ENCODE data around the gene EFNA1. TPM values are rescaled to one million over a fixed set of nuclear protein-coding genes. Genes with fewer than 3 reads are reported as not detected.
A peak's percentile ranks its signal among the peaks of the same experiment; 100 is the strongest.

Gene EFNA1
- total and polyA plus RNA-seq, 2 of the 13 experiments (the other 11 are each of a cell fraction or from before 2014, with no cell fraction given) = 81.8 to 874 TPM

DNA sequence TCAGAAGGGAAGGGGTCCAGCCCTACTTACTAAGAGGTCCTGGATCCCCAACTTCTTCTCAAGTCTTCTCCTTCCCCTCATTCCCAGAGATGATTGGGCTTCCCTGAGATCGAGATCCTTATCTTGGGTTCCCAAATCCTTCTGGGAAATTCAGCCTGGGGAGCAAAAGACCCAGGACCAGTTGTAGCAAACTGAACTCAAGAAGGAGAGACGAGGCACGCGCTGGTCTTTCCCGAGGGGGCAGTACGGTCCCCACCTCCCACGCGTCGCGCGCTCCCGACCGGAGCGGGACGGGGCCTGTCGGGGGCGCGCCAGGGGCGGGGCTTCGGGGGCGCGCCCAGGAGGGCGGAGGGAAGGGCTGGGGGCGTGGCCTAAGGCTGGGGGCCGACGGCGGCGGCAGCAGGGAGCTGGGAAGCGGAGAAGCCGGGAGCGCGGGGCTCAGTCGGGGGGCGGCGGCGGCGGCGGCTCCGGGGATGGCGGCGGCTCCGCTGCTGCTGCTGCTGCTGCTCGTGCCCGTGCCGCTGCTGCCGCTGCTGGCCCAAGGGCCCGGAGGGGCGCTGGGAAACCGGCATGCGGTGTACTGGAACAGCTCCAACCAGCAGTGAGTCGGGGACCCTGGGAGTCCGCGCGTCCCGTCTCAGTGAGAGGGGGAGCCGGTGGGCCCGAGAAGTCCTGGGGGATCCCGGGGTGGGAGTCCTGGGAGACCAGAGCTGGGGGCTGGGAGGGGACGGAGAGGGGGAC is 49.0 kb upstream of the EFNA1 start, which contains the start of gene EFNA3 (continued):
- TF ChIP-seq, protein P1, sequence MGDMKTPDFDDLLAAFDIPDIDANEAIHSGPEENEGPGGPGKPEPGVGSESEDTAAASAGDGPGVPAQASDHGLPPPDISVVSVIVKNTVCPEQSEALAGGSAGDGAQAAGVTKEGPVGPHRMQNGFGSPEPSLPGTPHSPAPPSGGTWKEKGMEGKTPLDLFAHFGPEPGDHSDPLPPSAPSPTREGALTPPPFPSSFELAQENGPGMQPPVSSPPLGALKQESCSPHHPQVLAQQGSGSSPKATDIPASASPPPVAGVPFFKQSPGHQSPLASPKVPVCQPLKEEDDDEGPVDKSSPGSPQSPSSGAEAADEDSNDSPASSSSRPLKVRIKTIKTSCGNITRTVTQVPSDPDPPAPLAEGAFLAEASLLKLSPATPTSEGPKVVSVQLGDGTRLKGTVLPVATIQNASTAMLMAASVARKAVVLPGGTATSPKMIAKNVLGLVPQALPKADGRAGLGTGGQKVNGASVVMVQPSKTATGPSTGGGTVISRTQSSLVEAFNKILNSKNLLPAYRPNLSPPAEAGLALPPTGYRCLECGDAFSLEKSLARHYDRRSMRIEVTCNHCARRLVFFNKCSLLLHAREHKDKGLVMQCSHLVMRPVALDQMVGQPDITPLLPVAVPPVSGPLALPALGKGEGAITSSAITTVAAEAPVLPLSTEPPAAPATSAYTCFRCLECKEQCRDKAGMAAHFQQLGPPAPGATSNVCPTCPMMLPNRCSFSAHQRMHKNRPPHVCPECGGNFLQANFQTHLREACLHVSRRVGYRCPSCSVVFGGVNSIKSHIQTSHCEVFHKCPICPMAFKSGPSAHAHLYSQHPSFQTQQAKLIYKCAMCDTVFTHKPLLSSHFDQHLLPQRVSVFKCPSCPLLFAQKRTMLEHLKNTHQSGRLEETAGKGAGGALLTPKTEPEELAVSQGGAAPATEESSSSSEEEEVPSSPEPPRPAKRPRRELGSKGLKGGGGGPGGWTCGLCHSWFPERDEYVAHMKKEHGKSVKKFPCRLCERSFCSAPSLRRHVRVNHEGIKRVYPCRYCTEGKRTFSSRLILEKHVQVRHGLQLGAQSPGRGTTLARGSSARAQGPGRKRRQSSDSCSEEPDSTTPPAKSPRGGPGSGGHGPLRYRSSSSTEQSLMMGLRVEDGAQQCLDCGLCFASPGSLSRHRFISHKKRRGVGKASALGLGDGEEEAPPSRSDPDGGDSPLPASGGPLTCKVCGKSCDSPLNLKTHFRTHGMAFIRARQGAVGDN (CRISPR knock-in tag; IDR thresholded peaks at IDR 0.05) = peak; percentile 35; the same call in 1 of the 2 replicates
- TF ChIP-seq TRIM24 (CRISPR knock-in tag; IDR thresholded peaks at IDR 0.05) (no peak), HNRNPLL (IDR thresholded peaks at IDR 0.05; ENCODE audit: low read depth, low read length, poor library complexity, severe bottlenecking) (no peak), SP1 (IDR thresholded peaks at IDR 0.05) (no peak), SP1 (CRISPR knock-in tag; IDR thresholded peaks at IDR 0.05) (peak; percentile 43; the same call in 1 of the 2 replicates), ZNF777 (CRISPR knock-in tag; IDR thresholded peaks at IDR 0.05) (peak; percentile 86), ZBTB38 (CRISPR knock-in tag; IDR thresholded peaks at IDR 0.05) (peak; percentile 31; the same call in 1 of the 2 replicates), KDM5B (CRISPR knock-in tag; IDR thresholded peaks at IDR 0.05; ENCODE audit: borderline replicate concordance) (0 out of 2 replicates have a peak, but pooled peaks have one; percentile 18)

DNA sequence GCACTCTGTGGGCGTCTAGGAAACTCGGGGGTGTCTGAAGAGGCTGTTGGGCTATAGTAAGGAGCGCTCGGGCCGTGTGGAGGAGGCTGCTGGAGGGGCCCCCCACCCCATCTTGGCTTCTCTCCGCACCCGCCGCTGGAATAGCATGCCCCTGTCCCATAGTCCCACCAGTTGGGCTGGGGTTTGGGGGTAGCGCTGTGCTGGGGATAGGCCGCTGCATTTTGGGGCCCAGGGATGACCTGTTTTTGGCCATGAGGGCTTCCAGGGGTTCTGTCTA is 48.5 kb upstream of the EFNA1 start:
- H4K20me1 ChIP-seq (ENCODE audit: insufficient read depth, low read length) = peaks cover 4% of the 10 kb centered on the region; the same call in 1 of the 2 replicates
- ChIA-PET POLR2A (interaction anchor here (2.3 kb wide), 1 partner anchor 15 kb away, joined by 10 read pairs; the partner anchor contains the start of gene EFNA4), CTCF (ENCODE audit: low intra/inter-chr PET ratio, low total read pairs) (no interaction called here)
- no TSS peak for BruUV-seq (replicated peaks)
- H3K36me3 ChIP-seq (replicated peaks in 1 of 2; ENCODE audit: control insufficient read depth in 1 of 2, insufficient read depth in 2 of 2, low read length in 2 of 2) = no peaks in the 10 kb centered on the region
- in situ Hi-C loops (cut with HindIII; ENCODE audit: extremely low pct_ligation_motif_present, low pct_unique_long_range_greater_than_20kb) (no loop called here), intact Hi-C loops (cut with micrococcal nuclease; ENCODE audit: unreplicated experiment) (no loop called here)
- H3K9me3 ChIP-seq (ENCODE audit: low read length) = no peaks in the 10 kb centered on the region
- DNase-seq (ENCODE audit: low spot score) (no peak), FAIRE-seq (no peak), ATAC-seq (no peak)
- no peak overlapping the region for H2AFZ ChIP-seq (ENCODE audit: low read length)
- no peaks in the 10 kb centered on the region for H3K79me2 ChIP-seq (ENCODE audit: insufficient read depth, low read length)
- peaks cover 62% of the 10 kb centered on the region for H3K4me1 ChIP-seq (ENCODE audit: insufficient read depth, low read length)
- TF ChIP-seq ZNF205 (CRISPR knock-in tag; IDR thresholded peaks at IDR 0.05) (no peak), THAP8 (CRISPR knock-in tag; IDR thresholded peaks at IDR 0.05; ENCODE audit: borderline replicate concordance) (no peak), ZNF777 (CRISPR knock-in tag; IDR thresholded peaks at IDR 0.05) (0 out of 2 replicates have a peak, but pooled peaks have one; percentile 12), EZH2 (conservative IDR thresholded peaks at IDR 0.05; ENCODE audit: low read depth, low read length) (peak; percentile 45; the same call in 1 of the 2 replicates)
- 0 out of 2 replicates have a peak overlapping the region, but pooled peaks have one; percentile 8 for H3K9ac ChIP-seq (ENCODE audit: insufficient read depth, low read depth, low read length)
- peak overlapping the region; percentile 90 for H3K4me2 ChIP-seq (ENCODE audit: low read depth, low read length)
- peak overlapping the region; percentile 41 to 70 (median 50); a peak in 5 of 6 replicates for H3K4me3 ChIP-seq (replicated peaks in 1 of 3; ENCODE audit: insufficient read depth in 1 of 3, low read depth in 2 of 3, low read length in 3 of 3)
- WGBS (ENCODE audit: low lambda C conversion rate) = 23% methylated on average over 9 of the region's 10 CpGs
- peaks cover 26 to 94% of the 10 kb centered on the region in 2 experiments for H3K27me3 ChIP-seq (ENCODE audit: control insufficient read depth in 1 of 2, insufficient read depth in 2 of 2, low read length in 2 of 2)
- no peak overlapping the region for H3K27ac ChIP-seq (ENCODE audit: extremely low read length, insufficient read depth, low read length)

All from HepG2 (cell line).